CD14-positive monocyte (primary cell): Measurements from ENCODE around the gene NBDY. TPM values are rescaled to one million over a fixed set of nuclear protein-coding genes. Genes with fewer than 3 reads are reported as not detected.
"Not testable (repeated sequence)": the region's sequence is repeated elsewhere in the genome, so short reads cannot be mapped to it uniquely, and the experiment has no call there.

Source experiments
- DNase-seq, 3 donors: peaks; one replicate each; pipeline ENCODE4 v3.0.0-alpha.2; 2011 to 2022
- H2AFZ ChIP-seq: 2 replicates; pipeline ENCODE4 v1.6.0; 2012; ENCODE audit warnings: mild to moderate bottlenecking, low read depth, low read length, inconsistent platforms; ENCODE audit not compliant: insufficient read depth, poor library complexity, severe bottlenecking
- H3K27ac ChIP-seq, 2 donors: 1 replicate in 1 of 2; 2 replicates in 1 of 2; pipeline ENCODE4 v1.5.1; 2012 to 2013; ENCODE audit warnings: low read length in 2 of 2, control low read depth in 1 of 2, inconsistent platforms in 1 of 2, low read depth in 1 of 2, mild to moderate bottlenecking in 1 of 2
- H3K27me3 ChIP-seq, 2 donors: one replicate each; pipeline versions ENCODE4 v1.6.0 to v1.6.1; 2011 to 2013; ENCODE audit warnings: low read length in 2 of 2; ENCODE audit not compliant: control insufficient read depth in 2 of 2, insufficient read depth in 2 of 2
- H3K36me3 ChIP-seq, 2 donors: replicated peaks in 1 of 2; 1 replicate in 1 of 2; 2 replicates in 1 of 2; pipeline versions ENCODE4 v1.5.1 to v1.6.1; 2012 to 2013; ENCODE audit warnings: low read length in 2 of 2, control low read depth in 1 of 2, inconsistent platforms in 1 of 2, mild to moderate bottlenecking in 1 of 2; ENCODE audit not compliant: insufficient read depth in 2 of 2, control insufficient read depth in 1 of 2
- H3K4me1 ChIP-seq, 2 donors: 1 replicate in 1 of 2; 2 replicates in 1 of 2; pipeline versions ENCODE4 v1.5.1 to v1.6.1; 2012 to 2013; ENCODE audit warnings: low read length in 2 of 2, control low read depth in 1 of 2, inconsistent platforms in 1 of 2, mild to moderate bottlenecking in 1 of 2, moderate library complexity in 1 of 2; ENCODE audit not compliant: insufficient read depth in 2 of 2, control insufficient read depth in 1 of 2
- H3K4me2 ChIP-seq: replicated peaks from 2 replicates; pipeline ENCODE3; 2012; ENCODE audit warnings: low read length, moderate library complexity, mild to moderate bottlenecking; ENCODE audit not compliant: poor library complexity, severe bottlenecking; ENCODE audit errors: extremely low read depth
- H3K4me3 ChIP-seq, 3 experiments: fragments of 200-600 bp in 1 of 3; sonication (generic) in 1 of 3; replicated peaks in 1 of 3; 1 replicate in 2 of 3; 2 replicates in 1 of 3; pipeline ENCODE4 v1.5.1; 2011 to 2013; ENCODE audit warnings: low read length in 3 of 3, mild to moderate bottlenecking in 3 of 3, control low read depth in 2 of 3, low read depth in 2 of 3, inconsistent platforms in 1 of 3, moderate library complexity in 1 of 3
- H3K79me2 ChIP-seq: 2 replicates; pipeline ENCODE4 v1.6.0; 2012; ENCODE audit warnings: mild to moderate bottlenecking, control low read depth, inconsistent platforms, low read length, moderate library complexity; ENCODE audit not compliant: insufficient read depth
- H3K9ac ChIP-seq: 2 replicates; pipeline ENCODE4 v1.6.0; 2017; ENCODE audit warnings: low read length, mild to moderate bottlenecking; ENCODE audit not compliant: insufficient read depth, poor library complexity, severe bottlenecking
- H3K9me3 ChIP-seq, 2 donors: replicated peaks in 1 of 2; 1 replicate in 1 of 2; 2 replicates in 1 of 2; pipeline versions ENCODE4 v1.5.1 to v1.6.1; 2012 to 2013; ENCODE audit warnings: low read length in 2 of 2, control low read depth in 1 of 2; ENCODE audit not compliant: control insufficient read depth in 1 of 2, insufficient read depth in 1 of 2
- H4K20me1 ChIP-seq: 2 replicates; pipeline ENCODE4 v1.6.0; 2012; ENCODE audit warnings: mild to moderate bottlenecking, low read length, control low read depth, moderate library complexity; ENCODE audit not compliant: insufficient read depth
- H3K27ac Mint-ChIP-seq, 7 donors: one replicate each; pipeline ENCODE4 v1.8.0; 2020; ENCODE audit warnings: mild to moderate bottlenecking in 7 of 7, mixed read lengths in 7 of 7, moderate library complexity in 6 of 7, inconsistent platforms in 2 of 7
- H3K27me3 Mint-ChIP-seq, 3 donors: one replicate each; pipeline ENCODE4 v1.8.0; 2021 to 2022; ENCODE audit warnings: low read depth in 3 of 3, mild to moderate bottlenecking in 3 of 3, mixed read lengths in 3 of 3, moderate library complexity in 3 of 3, inconsistent platforms in 1 of 3
- H3K36me3 Mint-ChIP-seq, 2 donors: one replicate each; pipeline ENCODE4 v1.8.0; 2020; ENCODE audit warnings: mixed read lengths in 2 of 2, inconsistent platforms in 1 of 2, mild to moderate bottlenecking in 1 of 2
- H3K4me1 Mint-ChIP-seq: one replicate; pipeline ENCODE4 v1.8.0; 2020; ENCODE audit warnings: mild to moderate bottlenecking, mixed read lengths
- H3K4me3 Mint-ChIP-seq, 2 donors: one replicate each; pipeline ENCODE4 v1.8.0; 2020; ENCODE audit warnings: mild to moderate bottlenecking in 2 of 2, mixed read lengths in 2 of 2, moderate library complexity in 1 of 2
- H3K9me3 Mint-ChIP-seq, 7 donors: one replicate each; pipeline ENCODE4 v1.8.0; 2020 to 2022; ENCODE audit warnings: mixed read lengths in 7 of 7, mild to moderate bottlenecking in 6 of 7, moderate library complexity in 6 of 7, inconsistent platforms in 2 of 7
- WGBS: methylation state at CpG from one replicate; pipeline ENCODE4 v1.1.5; 2013; ENCODE audit warnings: missing lambda C conversion rate; ENCODE audit not compliant: insufficient coverage; 5-methylcytosine and 5-hydroxymethylcytosine counted together
- intact Hi-C, 2 donors: fragments of 100-400 bp; cut with micrococcal nuclease; formaldehyde crosslinking; loops; one replicate each; pipeline versions ENCODE4 v1.15.0 to v1.15.1; 2023
- polyA plus RNA-seq, 3 donors: library from polyadenylated mRNA; depleted of rRNA in 1 of 3; unstranded in 2 of 3; stranded (reverse) in 1 of 3; fragments of 300-500 nt in 2 of 3; fragments of >200 nt in 1 of 3; fragmentation: Illumina TruSeq in 2 of 3; gene quantifications; 1 replicate in 2 of 3; 2 replicates in 1 of 3; pipeline ENCODE4 v1.2.3, GENCODE V29; 2012 to 2021

Gene NBDY
- polyA plus RNA-seq, 3 donors = 14.4 to 24.9 (median 22.1) TPM

DNA sequence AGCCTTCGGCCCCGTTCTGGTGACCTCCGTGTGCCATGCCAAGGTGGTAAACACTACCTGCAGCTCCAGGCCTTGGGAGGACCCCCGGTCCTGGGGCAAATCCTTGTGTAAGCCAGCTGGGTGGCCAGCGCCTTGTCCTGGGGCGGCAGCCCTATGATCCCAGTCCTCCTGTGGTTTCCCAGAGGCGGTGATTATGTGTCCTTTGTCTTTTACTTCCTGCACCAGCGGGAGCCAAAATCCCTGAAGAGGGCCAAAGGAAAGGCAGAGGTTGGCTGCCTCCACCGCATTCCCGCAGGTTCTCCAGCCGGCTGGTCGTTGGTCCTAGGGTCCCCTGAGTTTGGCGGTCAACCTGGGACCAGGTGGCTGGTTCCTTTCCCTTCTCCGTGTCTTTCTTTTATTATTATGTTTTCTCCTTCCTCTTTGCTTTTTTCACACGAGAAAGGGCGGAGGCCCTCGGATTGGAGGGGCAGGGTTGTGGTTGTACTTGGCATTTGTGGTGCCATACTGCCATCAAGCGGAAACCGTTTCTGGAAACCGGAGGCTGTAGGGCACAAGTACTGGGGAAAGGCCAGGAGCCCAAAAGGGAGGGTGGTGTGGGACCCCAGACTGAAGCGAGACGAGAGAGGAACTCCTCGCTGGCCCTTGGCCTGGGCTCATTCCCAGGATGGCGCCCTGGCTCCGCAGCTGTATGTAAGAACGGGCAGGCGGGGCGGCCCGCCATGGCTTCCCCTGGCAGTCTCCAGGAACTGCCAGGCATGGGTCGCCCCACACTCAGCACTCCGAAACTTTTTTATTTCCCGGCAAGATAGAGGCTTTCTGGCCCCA is 49.3 kb downstream of the NBDY start:
- DNase-seq, H3K4me3 Mint-ChIP-seq, H3K9ac ChIP-seq, H3K27me3 ChIP-seq, H3K27ac Mint-ChIP-seq, intact Hi-C loops, H3K4me2 ChIP-seq, H3K9me3 ChIP-seq, H3K79me2 ChIP-seq, H3K9me3 Mint-ChIP-seq, H3K27ac ChIP-seq, H3K4me3 ChIP-seq, H4K20me1 ChIP-seq, H2AFZ ChIP-seq, H3K27me3 Mint-ChIP-seq, H3K36me3 ChIP-seq, H3K36me3 Mint-ChIP-seq: not testable (repeated sequence)
- peaks cover 26% of the 10 kb centered on the region for H3K4me1 Mint-ChIP-seq
- peaks cover 25 to 27% of the 10 kb centered on the region in 2 donors for H3K4me1 ChIP-seq
- whole genome bisulfite sequencing = no CpG with 5 or more reads among the region's 32 CpGs

DNA sequence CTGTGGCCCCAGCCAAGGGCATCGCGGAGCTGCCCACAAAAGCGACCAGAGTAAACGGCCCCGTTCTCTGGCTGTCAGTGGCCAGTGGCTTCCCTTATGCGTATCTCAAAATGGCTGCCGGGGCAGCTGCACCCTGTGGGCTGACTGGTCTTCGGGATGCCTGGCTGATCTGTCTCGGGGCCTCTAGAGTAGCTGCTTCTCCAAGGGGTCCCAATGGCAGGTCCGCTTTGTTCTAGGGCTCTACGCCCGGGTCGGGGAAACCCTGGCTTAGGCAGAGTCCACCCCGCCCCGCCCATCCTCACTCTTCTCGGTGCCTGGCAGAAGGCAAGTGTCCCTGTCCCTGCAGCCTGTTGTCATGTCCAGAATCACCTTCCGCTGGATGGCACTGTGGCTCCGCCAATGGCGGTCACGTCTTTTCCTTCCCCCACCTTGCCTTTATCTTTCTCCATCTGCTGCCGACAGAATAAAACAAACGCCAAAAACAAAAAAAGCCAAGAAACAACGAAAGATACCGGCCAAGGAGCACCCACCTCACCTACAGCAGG is 50.0 kb downstream of the NBDY start:
- not testable (repeated sequence) for H3K9me3 Mint-ChIP-seq

DNA sequence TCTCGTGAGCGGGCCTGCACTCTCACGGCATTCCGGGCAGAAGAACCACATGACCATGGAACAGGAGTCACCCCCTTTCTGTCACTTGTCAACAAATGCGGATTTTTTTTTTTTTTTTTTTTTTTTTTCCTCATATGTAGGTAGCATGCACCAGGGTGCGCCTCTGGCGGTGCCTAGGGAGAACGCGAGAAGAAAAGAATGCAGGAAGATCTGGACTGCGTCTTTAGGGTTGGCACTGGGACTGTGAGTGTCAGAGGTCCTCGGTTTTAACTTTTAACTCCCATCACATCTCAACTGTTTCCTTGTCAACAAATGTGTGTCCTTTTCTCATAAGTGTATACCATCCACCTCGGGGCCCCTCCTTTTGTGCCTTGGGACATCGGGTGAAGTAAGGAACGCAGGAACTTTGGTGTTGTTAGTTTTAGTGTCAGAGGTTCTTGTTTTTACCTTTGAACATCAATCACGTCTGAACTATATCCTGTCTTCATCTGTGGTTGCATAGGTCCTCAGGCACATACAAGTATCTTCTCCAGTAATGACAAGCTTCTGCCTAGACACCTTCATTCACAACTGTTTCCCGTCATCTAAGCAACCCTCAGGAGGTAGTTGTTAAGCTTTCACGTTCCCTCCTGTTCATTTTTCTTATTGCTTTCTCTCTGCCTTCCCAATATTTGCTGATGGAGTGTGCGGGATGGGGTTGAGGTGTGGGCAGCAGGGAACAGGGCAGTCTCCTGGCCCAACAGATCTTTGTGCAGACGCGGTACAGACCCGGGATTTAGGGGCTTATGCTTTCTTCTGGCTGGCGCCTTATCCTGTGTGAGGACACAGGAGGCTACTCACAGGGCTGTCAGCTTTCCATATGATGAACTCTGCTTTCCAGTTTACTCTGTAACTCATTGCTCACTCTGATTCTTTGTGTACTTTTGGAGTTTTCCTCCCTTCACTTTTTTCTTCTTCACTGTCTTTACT is 51.9 kb downstream of the NBDY start:
- peak overlapping the region in 6 of 7 donors; percentile 17 to 94 (median 77) for H3K27ac Mint-ChIP-seq
- WGBS = 100% methylated on average over 1 of the region's 22 CpGs
- H3K9me3 ChIP-seq, H3K27me3 ChIP-seq, H3K9me3 Mint-ChIP-seq, DNase-seq, H3K27me3 Mint-ChIP-seq, H4K20me1 ChIP-seq, intact Hi-C loops, H3K4me3 Mint-ChIP-seq, H3K36me3 ChIP-seq, H3K79me2 ChIP-seq, H3K36me3 Mint-ChIP-seq: not testable (repeated sequence)
- Histone ChIP-seq H3K4me3 (peak overlapping the region in 1 of 3 experiments; percentile 73), H3K9ac (peak overlapping the region; percentile 25), H3K4me1 (peaks cover 32 to 35% of the 10 kb centered on the region in 2 donors), H2AFZ (peak overlapping the region; percentile 22), H3K27ac (peak overlapping the region; percentile 50 to 77), H3K4me2 (peak overlapping the region; percentile 77)
- peaks cover 35% of the 10 kb centered on the region for H3K4me1 Mint-ChIP-seq

More for the DNA sequence above, 50.0 kb downstream of the NBDY start:
- H3K79me2 ChIP-seq, H3K4me3 ChIP-seq, H3K27ac ChIP-seq, H3K27ac Mint-ChIP-seq, DNase-seq, H2AFZ ChIP-seq, intact Hi-C loops, H3K9ac ChIP-seq, H3K9me3 ChIP-seq, H3K36me3 ChIP-seq, H3K4me3 Mint-ChIP-seq, H3K36me3 Mint-ChIP-seq, H3K27me3 Mint-ChIP-seq, H3K4me2 ChIP-seq, H4K20me1 ChIP-seq, H3K27me3 ChIP-seq: not testable (repeated sequence)
- peaks cover 29 to 34% of the 10 kb centered on the region in 2 donors for H3K4me1 ChIP-seq
- WGBS = no CpG with 5 or more reads among the region's 24 CpGs
- peaks cover 28% of the 10 kb centered on the region for H3K4me1 Mint-ChIP-seq
